Esophagus squamous epithelium (tissue), 5 donors: Measurements from ENCODE around the gene LRP1B. TPM values are rescaled to one million over a fixed set of nuclear protein-coding genes. Genes with fewer than 3 reads are reported as not detected.

Experiments
- DNase-seq: peaks from one replicate; lab custom pipeline; 2025; lab: John Stamatoyannopoulos, UW
- H3K27ac ChIP-seq, 4 donors: fragments of 200-600 bp; sonication (generic); one replicate each; pipeline ENCODE4 v1.5.1; 2016 to 2019; ENCODE audit warnings: mild to moderate bottlenecking in 1 of 4
- H3K27me3 ChIP-seq, 4 donors: fragments of 200-600 bp; sonication (generic); 1 replicate in 3 of 4; 2 replicates in 1 of 4; pipeline versions ENCODE4 v1.5.1 to v1.6.0; 2017 to 2021; ENCODE audit warnings: antibody characterized with exemption in 1 of 4
- H3K36me3 ChIP-seq, 3 donors: fragments of 200-600 bp; sonication (generic); one replicate each; pipeline ENCODE4 v1.5.1; 2016 to 2019
- H3K4me1 ChIP-seq, 3 donors: fragments of 200-600 bp; sonication (generic); one replicate each; pipeline ENCODE4 v1.5.1; 2017 to 2019
- H3K4me3 ChIP-seq, 4 donors: fragments of 200-600 bp; sonication (generic); 1 replicate in 3 of 4; 2 replicates in 1 of 4; pipeline ENCODE4 v1.5.1; 2016 to 2019; ENCODE audit warnings: mild to moderate bottlenecking in 2 of 4, moderate library complexity in 1 of 4
- H3K9me3 ChIP-seq, 3 donors: fragments of 200-600 bp; sonication (generic); one replicate each; pipeline ENCODE4 v1.5.1; 2016 to 2019
- POLR2A ChIP-seq, 4 donors: fragments of 450-650 bp; IDR thresholded peaks; one replicate each; pipeline ENCODE4 v1.6.1; 2017; ENCODE audit warnings: antibody characterized with exemption in 4 of 4, mild to moderate bottlenecking in 4 of 4, moderate library complexity in 3 of 4
- WGBS, 2 donors: methylation state at CpG; one replicate each; pipeline ENCODE4 v1.1.5; 2018; 5-methylcytosine and 5-hydroxymethylcytosine counted together
- intact Hi-C: fragments of 100-400 bp; cut with DNase I; formaldehyde crosslinking; loops from one replicate; pipeline ENCODE4 v1.15.0; 2022
- total RNA-seq, 4 donors: library from RNA; depleted of rRNA; stranded (reverse); fragments of >200 nt; gene quantifications; one replicate each; pipeline ENCODE4 v1.1.0, GENCODE V29; 2016
- TF ChIP-seq, protein P1 (sequence below), 6 experiments: fragments of 450-650 bp in 4 of 6; fragments of 200-600 bp in 2 of 6; sonication (generic) in 2 of 6; IDR thresholded peaks; one replicate each; pipeline ENCODE4 v1.5.1; 2016 to 2019; ENCODE audit warnings: antibody characterized with exemption in 6 of 6, mild to moderate bottlenecking in 4 of 6, moderate library complexity in 4 of 6
- donor health status: DM: yes; HTN: yes; CAD: no.

The LRP1B gene
- total RNA-seq, 4 donors from 2014 or later: 0.04 to 1.1 (median 0.23) TPM

- TF ChIP-seq, protein P1, sequence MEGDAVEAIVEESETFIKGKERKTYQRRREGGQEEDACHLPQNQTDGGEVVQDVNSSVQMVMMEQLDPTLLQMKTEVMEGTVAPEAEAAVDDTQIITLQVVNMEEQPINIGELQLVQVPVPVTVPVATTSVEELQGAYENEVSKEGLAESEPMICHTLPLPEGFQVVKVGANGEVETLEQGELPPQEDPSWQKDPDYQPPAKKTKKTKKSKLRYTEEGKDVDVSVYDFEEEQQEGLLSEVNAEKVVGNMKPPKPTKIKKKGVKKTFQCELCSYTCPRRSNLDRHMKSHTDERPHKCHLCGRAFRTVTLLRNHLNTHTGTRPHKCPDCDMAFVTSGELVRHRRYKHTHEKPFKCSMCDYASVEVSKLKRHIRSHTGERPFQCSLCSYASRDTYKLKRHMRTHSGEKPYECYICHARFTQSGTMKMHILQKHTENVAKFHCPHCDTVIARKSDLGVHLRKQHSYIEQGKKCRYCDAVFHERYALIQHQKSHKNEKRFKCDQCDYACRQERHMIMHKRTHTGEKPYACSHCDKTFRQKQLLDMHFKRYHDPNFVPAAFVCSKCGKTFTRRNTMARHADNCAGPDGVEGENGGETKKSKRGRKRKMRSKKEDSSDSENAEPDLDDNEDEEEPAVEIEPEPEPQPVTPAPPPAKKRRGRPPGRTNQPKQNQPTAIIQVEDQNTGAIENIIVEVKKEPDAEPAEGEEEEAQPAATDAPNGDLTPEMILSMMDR (IDR thresholded peaks at IDR 0.05): no peak
- no peak for TF ChIP-seq POLR2A (IDR thresholded peaks at IDR 0.05)
- Histone ChIP-seq H3K4me1 (no peaks in the 10 kb centered on the region), H3K27ac (no peak overlapping the region), H3K36me3 (no peaks in the 10 kb centered on the region), H3K4me3 (no peak overlapping the region), H3K9me3 (no peaks in the 10 kb centered on the region), H3K27me3 (no peaks in the 10 kb centered on the region)
- WGBS, 2 donors: 55 to 64% methylated on average over 6 of the region's 6 CpGs
- DNase-seq: no peak
- intact Hi-C loops: no loop called here
Measured at GRCh38 chr2:141201016-141201565, 929.7 kb downstream of the LRP1B start.

DNA sequence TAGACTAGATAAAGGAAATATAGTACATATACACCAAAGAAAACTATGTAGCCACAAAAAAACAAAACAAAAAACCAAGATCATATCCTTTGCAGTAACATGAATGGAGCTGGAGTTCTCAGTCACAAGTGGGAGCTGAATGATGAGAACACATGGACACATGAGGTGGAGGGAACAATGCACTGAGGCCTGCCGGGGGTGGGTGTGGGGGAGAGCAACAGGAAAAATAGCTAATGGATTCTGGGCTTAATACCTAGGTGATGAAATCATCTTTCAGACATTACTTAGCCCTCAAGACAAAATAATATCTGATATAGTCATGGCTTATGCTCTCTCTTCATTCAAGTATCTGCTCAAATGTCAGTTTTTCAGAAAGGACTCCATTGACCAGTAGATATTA is 930.6 kb downstream of the LRP1B start:
- Histone ChIP-seq H3K27me3 (no peaks in the 10 kb centered on the region), H3K4me3 (no peak overlapping the region), H3K9me3 (no peaks in the 10 kb centered on the region), H3K36me3 (no peaks in the 10 kb centered on the region), H3K4me1 (no peaks in the 10 kb centered on the region), H3K27ac (no peak overlapping the region)
- WGBS, 2 donors: 76 to 85% methylated on average over 1 of the region's 1 CpG
- intact Hi-C loops: no loop called here
- DNase-seq: no peak
- TF ChIP-seq POLR2A (IDR thresholded peaks at IDR 0.05): no peak
- TF ChIP-seq, protein P1 (IDR thresholded peaks at IDR 0.05): no peak

DNA sequence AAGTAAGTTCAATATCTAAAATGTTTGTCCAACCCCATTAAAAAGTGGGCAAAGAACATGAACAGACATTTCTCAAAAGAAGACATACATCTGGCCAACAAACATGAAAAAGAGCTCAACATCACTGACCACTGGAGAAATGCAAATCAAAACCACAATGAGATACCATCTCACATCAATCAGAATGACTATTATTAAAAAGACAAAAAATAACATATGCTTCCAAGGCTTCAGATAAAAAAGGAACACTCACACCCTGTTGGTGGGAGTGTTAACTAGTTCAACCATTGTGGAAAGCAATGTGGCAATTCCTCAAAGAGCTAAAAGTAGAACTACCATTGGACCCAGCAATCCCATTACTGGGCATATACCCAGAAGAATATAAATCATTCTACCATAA is 931.1 kb downstream of the LRP1B start:
- intact Hi-C loops: no loop called here

DNA sequence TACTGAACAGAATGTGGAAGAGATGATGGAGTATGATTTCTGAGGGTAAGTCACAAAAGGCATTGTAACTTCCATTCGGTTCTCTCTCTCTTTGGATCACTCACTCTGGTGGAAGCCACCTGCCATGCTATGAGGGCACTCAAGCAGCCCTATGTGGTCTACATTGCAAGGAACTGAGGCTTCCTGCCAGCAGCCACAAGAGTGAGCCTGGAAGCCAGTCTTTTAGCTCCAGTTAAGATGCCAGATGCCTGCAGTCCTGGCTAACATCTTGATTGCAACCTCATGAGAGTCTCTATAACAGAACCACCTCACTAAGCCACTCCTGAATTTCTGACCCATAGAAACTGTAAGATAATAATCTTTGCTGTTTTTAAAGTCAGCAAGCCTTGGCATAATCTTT is 935.7 kb downstream of the LRP1B start:
- no peak overlapping the region for H3K27ac ChIP-seq
- intact Hi-C loops: no loop called here
- H3K27me3 ChIP-seq: no peaks in the 10 kb centered on the region
- DNase-seq: no peak
- TF ChIP-seq, protein P1 (IDR thresholded peaks at IDR 0.05): no peak
- no peak for TF ChIP-seq POLR2A (IDR thresholded peaks at IDR 0.05)
- no peaks in the 10 kb centered on the region for H3K9me3 ChIP-seq
- H3K4me3 ChIP-seq: no peak overlapping the region
- no peaks in the 10 kb centered on the region for H3K36me3 ChIP-seq
- H3K4me1 ChIP-seq: no peaks in the 10 kb centered on the region
- 36 to 80% methylated on average over 1 of the region's 1 CpG for WGBS, 2 donors

More for the DNA sequence above, 931.1 kb downstream of the LRP1B start:
- Histone ChIP-seq H3K27me3 (no peaks in the 10 kb centered on the region), H3K9me3 (no peaks in the 10 kb centered on the region), H3K4me1 (no peaks in the 10 kb centered on the region), H3K27ac (no peak overlapping the region), H3K36me3 (no peaks in the 10 kb centered on the region), H3K4me3 (no peak overlapping the region)
- TF ChIP-seq, protein P1 (IDR thresholded peaks at IDR 0.05): no peak
- no peak for TF ChIP-seq POLR2A (IDR thresholded peaks at IDR 0.05)
- no peak for DNase-seq

DNA sequence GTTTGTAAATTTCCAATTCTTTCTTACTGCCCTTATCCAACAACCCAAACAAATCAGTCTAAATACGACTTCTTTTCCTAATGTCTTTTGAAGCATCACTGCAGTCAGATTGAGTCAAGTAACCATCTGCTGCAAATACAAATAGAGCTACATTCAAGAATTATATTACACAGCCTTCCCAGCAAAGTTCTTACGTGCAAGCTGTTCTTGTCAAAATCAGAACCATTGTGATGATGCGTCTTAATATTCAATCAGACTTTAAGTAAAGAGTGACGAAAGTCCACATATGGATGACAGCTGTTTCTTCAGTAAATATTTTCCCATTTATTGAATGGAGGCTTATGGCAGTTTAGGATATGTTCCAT is 943.8 kb downstream of the LRP1B start:
- Histone ChIP-seq H3K4me3 (no peak overlapping the region), H3K4me1 (no peaks in the 10 kb centered on the region), H3K36me3 (no peaks in the 10 kb centered on the region), H3K9me3 (no peaks in the 10 kb centered on the region), H3K27ac (no peak overlapping the region), H3K27me3 (no peaks in the 10 kb centered on the region)
- TF ChIP-seq, protein P1 (IDR thresholded peaks at IDR 0.05): no peak
- TF ChIP-seq POLR2A (IDR thresholded peaks at IDR 0.05): no peak
- intact Hi-C loops: no loop called here
- WGBS, 2 donors: 24 to 41% methylated on average over 4 of the region's 4 CpGs
- no peak for DNase-seq
